ENCODE results near the gene NCKAP5.

The NCKAP5 gene

GRCh38 chr2:133040170-133040569 lies 528.1 kb downstream of the NCKAP5 start:
- H3K36me3 Mint-ChIP-seq (ENCODE audit: low read depth): no peaks in the 10 kb centered on the region
- no peak overlapping the region for H3K27ac Mint-ChIP-seq
- no peaks in the 10 kb centered on the region for H3K4me1 Mint-ChIP-seq (ENCODE audit: low read depth)
- peaks cover 26% of the 10 kb centered on the region for H3K9me3 Mint-ChIP-seq
- intact Hi-C loops (cut with micrococcal nuclease): no loop called here
- no peaks in the 10 kb centered on the region for H3K27me3 Mint-ChIP-seq
- H3K4me3 Mint-ChIP-seq: no peak overlapping the region

GRCh38 chr2:133039531-133039930 lies 528.7 kb downstream of the NCKAP5 start:
- no peaks in the 10 kb centered on the region for H3K36me3 Mint-ChIP-seq (ENCODE audit: low read depth)
- peaks cover 33% of the 10 kb centered on the region for H3K9me3 Mint-ChIP-seq
- no peaks in the 10 kb centered on the region for H3K4me1 Mint-ChIP-seq (ENCODE audit: low read depth)
- H3K4me3 Mint-ChIP-seq: no peak overlapping the region
- no peaks in the 10 kb centered on the region for H3K27me3 Mint-ChIP-seq
- intact Hi-C loops (cut with micrococcal nuclease): no loop called here
- H3K27ac Mint-ChIP-seq: no peak overlapping the region

GRCh38 chr2:133026536-133027177 lies 541.6 kb downstream of the NCKAP5 start:
- intact Hi-C loops (cut with micrococcal nuclease): no loop called here
- Mint-ChIP-seq H3K36me3 (ENCODE audit: low read depth) (no peaks in the 10 kb centered on the region), H3K27me3 (no peaks in the 10 kb centered on the region), H3K27ac (no peak overlapping the region), H3K9me3 (peaks cover 16% of the 10 kb centered on the region), H3K4me3 (no peak overlapping the region), H3K4me1 (ENCODE audit: low read depth) (no peaks in the 10 kb centered on the region)

- Mint-ChIP-seq H3K4me3 (no peak overlapping the region), H3K27me3 (no peaks in the 10 kb centered on the region), H3K4me1 (ENCODE audit: low read depth) (no peaks in the 10 kb centered on the region), H3K27ac (no peak overlapping the region), H3K36me3 (ENCODE audit: low read depth) (no peaks in the 10 kb centered on the region), H3K9me3 (peaks cover 4% of the 10 kb centered on the region)
- intact Hi-C loops (cut with micrococcal nuclease): no loop called here
These were observed 543.3 kb downstream of the NCKAP5 start for GRCh38 chr2:133025004-133025403.

- no peaks in the 10 kb centered on the region for H3K27me3 Mint-ChIP-seq
- H3K36me3 Mint-ChIP-seq (ENCODE audit: low read depth): no peaks in the 10 kb centered on the region
- no peaks in the 10 kb centered on the region for H3K4me1 Mint-ChIP-seq (ENCODE audit: low read depth)
- intact Hi-C loops (cut with micrococcal nuclease): no loop called here
- no peak overlapping the region for H3K27ac Mint-ChIP-seq
- H3K4me3 Mint-ChIP-seq: no peak overlapping the region
- peaks cover 20% of the 10 kb centered on the region for H3K9me3 Mint-ChIP-seq
These were observed 555.2 kb downstream of the NCKAP5 start for GRCh38 chr2:133012847-133013734.

- H3K4me3 Mint-ChIP-seq: no peak overlapping the region
- H3K36me3 Mint-ChIP-seq (ENCODE audit: low read depth): no peaks in the 10 kb centered on the region
- no peak overlapping the region for H3K27ac Mint-ChIP-seq
- peaks cover 26% of the 10 kb centered on the region for H3K9me3 Mint-ChIP-seq
- intact Hi-C loops (cut with micrococcal nuclease): no loop called here
- H3K4me1 Mint-ChIP-seq (ENCODE audit: low read depth): no peaks in the 10 kb centered on the region
- H3K27me3 Mint-ChIP-seq: no peaks in the 10 kb centered on the region
These were observed 563.6 kb downstream of the NCKAP5 start for GRCh38 chr2:133004623-133005022.

GRCh38 chr2:132999421-132999820 lies 568.8 kb downstream of the NCKAP5 start:
- H3K4me1 Mint-ChIP-seq (ENCODE audit: low read depth): no peaks in the 10 kb centered on the region
- no peak overlapping the region for H3K27ac Mint-ChIP-seq
- peaks cover 22% of the 10 kb centered on the region for H3K9me3 Mint-ChIP-seq
- no peak overlapping the region for H3K4me3 Mint-ChIP-seq
- no peaks in the 10 kb centered on the region for H3K27me3 Mint-ChIP-seq
- intact Hi-C loops (cut with micrococcal nuclease): no loop called here
- no peaks in the 10 kb centered on the region for H3K36me3 Mint-ChIP-seq (ENCODE audit: low read depth)

GRCh38 chr2:132998221-132998620 lies 570.0 kb downstream of the NCKAP5 start:
- no peaks in the 10 kb centered on the region for H3K4me1 Mint-ChIP-seq (ENCODE audit: low read depth)
- peaks cover 10% of the 10 kb centered on the region for H3K9me3 Mint-ChIP-seq
- no peaks in the 10 kb centered on the region for H3K27me3 Mint-ChIP-seq

GRCh38 chr2:132991471-132992045 lies 576.7 kb downstream of the NCKAP5 start:
- Mint-ChIP-seq H3K27me3 (no peaks in the 10 kb centered on the region), H3K27ac (no peak overlapping the region), H3K4me3 (no peak overlapping the region), H3K4me1 (ENCODE audit: low read depth) (no peaks in the 10 kb centered on the region), H3K36me3 (ENCODE audit: low read depth) (no peaks in the 10 kb centered on the region), H3K9me3 (no peaks in the 10 kb centered on the region)
- intact Hi-C loops (cut with micrococcal nuclease): no loop called here

More at GRCh38 chr2:132998221-132998620, 570.0 kb downstream of the NCKAP5 start:
- Mint-ChIP-seq H3K4me3 (no peak overlapping the region), H3K36me3 (ENCODE audit: low read depth) (no peaks in the 10 kb centered on the region), H3K27ac (no peak overlapping the region)
- intact Hi-C loops (cut with micrococcal nuclease): no loop called here

- Mint-ChIP-seq H3K27me3 (no peaks in the 10 kb centered on the region), H3K4me3 (no peak overlapping the region), H3K9me3 (no peaks in the 10 kb centered on the region), H3K36me3 (ENCODE audit: low read depth) (no peaks in the 10 kb centered on the region), H3K27ac (no peak overlapping the region), H3K4me1 (ENCODE audit: low read depth) (no peaks in the 10 kb centered on the region)
- intact Hi-C loops (cut with micrococcal nuclease): no loop called here
These were observed 583.5 kb downstream of the NCKAP5 start for GRCh38 chr2:132984731-132985130.

GRCh38 chr2:132980304-132980703 lies 588.0 kb downstream of the NCKAP5 start:
- Mint-ChIP-seq H3K27me3 (no peaks in the 10 kb centered on the region), H3K27ac (no peak overlapping the region), H3K4me3 (no peak overlapping the region), H3K4me1 (ENCODE audit: low read depth) (no peaks in the 10 kb centered on the region), H3K9me3 (no peaks in the 10 kb centered on the region), H3K36me3 (ENCODE audit: low read depth) (no peaks in the 10 kb centered on the region)
- intact Hi-C loops (cut with micrococcal nuclease): no loop called here

- Mint-ChIP-seq H3K9me3 (no peaks in the 10 kb centered on the region), H3K27me3 (no peaks in the 10 kb centered on the region), H3K4me3 (no peak overlapping the region), H3K27ac (no peak overlapping the region), H3K36me3 (ENCODE audit: low read depth) (no peaks in the 10 kb centered on the region), H3K4me1 (ENCODE audit: low read depth) (no peaks in the 10 kb centered on the region)
- intact Hi-C loops (cut with micrococcal nuclease): no loop called here
These were observed 588.7 kb downstream of the NCKAP5 start for GRCh38 chr2:132979339-132980093.

- no peaks in the 10 kb centered on the region for H3K27me3 Mint-ChIP-seq
- no peaks in the 10 kb centered on the region for H3K36me3 Mint-ChIP-seq (ENCODE audit: low read depth)
- no peak overlapping the region for H3K27ac Mint-ChIP-seq
- intact Hi-C loops (cut with micrococcal nuclease): no loop called here
- H3K9me3 Mint-ChIP-seq: no peaks in the 10 kb centered on the region
- no peaks in the 10 kb centered on the region for H3K4me1 Mint-ChIP-seq (ENCODE audit: low read depth)
- no peak overlapping the region for H3K4me3 Mint-ChIP-seq
These were observed 589.4 kb downstream of the NCKAP5 start for GRCh38 chr2:132978840-132979239.

Measured in dendritic cell treated with granulocyte-macrophage colony-stimulating factor and Interleukin-4, amounts not matched to agents 40 ng/mL and 50 ng/mL, for 4 days (primary cell).